GM19193 (cell line): ENCODE measurements around the gene LAMA3.

Experiments used
- POLR2A ChIP-seq: IDR thresholded peaks from 4 replicates; pipeline ENCODE4 v1.6.1; 2011; ENCODE audit not compliant: insufficient read depth, insufficient read length; ENCODE audit errors: extremely low read depth

The LAMA3 gene

DNA sequence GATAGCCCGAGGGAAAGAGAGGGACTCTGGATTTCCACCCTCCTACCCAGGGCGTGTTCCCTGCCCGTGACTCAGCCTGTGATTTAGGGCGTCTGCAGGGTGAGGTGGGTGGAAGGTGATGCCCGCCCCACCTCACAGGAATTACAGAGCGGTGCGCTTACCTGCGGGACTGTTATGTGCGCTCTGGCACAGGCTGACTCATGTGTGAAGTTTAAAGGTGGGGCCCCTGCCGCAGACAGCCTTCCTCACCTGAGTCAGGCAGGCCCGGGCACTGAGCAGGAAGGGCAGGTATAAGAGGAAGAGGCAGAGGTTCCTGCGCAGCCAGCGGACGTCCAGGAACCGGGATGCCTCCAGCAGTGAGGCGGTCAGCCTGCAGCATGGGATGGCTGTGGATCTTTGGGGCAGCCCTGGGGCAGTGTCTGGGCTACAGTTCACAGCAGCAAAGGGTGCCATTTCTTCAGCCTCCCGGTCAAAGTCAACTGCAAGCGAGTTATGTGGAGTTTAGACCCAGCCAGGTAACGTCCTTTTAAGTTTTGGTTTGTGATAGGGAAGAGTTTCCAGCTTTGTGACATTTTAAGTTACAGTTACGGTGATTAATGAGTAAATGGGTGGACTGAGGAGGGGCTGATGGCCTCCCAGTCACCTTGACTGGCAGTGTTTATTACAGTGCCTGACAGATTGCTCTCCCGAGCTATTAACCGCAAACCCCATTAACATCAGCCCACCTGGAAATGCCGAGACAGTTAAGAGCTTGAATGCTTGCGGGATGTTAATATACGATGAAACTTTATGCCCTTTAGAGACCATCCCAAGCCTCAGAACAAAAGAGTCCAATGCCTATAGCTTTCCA, 183.7 kb downstream of the LAMA3 start:
- no peak for TF ChIP-seq POLR2A

DNA sequence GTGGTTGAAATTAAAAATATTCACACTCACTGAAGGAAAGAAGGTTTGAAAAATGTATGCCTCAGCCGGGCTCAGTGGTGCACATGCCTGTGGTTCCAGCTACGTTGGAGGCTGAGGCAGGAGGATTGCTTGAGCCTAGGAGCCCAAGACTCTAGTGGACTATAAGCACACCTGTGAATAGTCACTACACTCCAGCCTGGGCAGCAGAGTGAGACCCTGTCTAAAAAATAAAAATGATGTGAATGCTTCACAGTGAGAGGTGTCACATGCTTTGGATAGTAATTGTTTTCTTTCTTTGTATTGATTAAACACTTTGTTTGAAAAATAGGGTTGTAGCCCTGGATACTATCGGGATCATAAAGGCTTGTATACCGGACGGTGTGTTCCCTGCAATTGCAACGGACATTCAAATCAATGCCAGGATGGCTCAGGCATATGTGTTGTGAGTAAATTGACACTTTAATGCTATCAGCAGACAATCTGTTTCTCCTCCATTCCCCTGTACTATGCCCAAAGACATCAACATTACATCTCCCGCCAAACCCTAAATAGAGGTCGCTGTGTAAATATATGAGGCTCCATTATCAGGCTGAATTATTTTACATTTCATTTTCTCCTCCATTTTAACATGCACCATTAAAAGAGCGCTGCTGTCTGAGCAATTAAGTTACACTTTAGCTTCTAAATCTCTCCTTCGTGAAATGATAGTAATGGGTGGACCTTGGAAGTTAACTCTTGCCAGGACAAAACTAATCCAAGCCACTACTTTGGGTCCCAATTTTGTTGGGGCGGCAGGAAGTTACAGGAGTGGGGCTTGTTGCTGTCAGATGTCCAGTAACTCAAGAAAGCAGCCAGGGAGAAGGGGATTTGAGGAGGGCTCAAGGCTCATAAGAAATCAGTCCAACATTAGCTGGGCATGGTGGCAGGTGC, 187.0 kb downstream of the LAMA3 start:
- TF ChIP-seq POLR2A: no peak

DNA sequence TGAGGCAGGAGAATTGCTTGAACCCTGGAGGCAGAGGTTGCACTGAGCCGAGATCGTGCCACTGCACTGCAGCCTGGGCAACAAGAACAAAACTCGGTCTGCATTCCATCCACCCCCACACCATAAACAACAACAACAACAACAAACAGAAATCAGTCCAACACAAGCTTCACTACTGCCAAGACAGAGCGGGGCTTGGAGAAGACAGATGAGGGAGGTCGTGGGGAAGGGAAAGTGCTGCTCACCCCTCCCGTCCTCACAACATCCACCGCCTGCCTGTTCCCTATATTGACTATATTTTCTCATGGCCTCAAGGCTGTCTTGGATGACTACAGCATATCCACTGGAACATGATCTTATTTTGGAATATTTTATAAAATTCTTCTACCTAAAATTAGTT, 187.7 kb downstream of the LAMA3 start:
- no peak for TF ChIP-seq POLR2A

DNA sequence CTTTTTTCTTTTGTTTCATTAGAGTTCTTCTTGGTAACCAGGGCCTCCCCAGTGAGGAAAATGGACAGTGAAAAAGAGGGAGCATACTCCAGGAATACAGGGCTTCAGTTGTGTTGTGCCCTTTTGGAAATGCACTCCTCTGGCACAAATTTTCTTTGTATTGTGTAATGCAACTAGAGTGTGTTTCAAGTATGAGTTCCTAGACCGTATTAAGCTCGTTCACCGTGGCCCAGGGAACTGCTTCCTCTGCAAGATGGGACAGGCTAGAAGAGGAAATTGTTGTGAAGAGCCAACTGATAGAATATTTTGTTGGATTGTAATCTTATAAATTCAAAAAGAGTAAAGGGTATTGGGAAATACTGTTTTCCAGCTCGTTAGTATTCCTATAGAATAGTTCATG, 188.1 kb downstream of the LAMA3 start:
- TF ChIP-seq POLR2A: no peak

DNA sequence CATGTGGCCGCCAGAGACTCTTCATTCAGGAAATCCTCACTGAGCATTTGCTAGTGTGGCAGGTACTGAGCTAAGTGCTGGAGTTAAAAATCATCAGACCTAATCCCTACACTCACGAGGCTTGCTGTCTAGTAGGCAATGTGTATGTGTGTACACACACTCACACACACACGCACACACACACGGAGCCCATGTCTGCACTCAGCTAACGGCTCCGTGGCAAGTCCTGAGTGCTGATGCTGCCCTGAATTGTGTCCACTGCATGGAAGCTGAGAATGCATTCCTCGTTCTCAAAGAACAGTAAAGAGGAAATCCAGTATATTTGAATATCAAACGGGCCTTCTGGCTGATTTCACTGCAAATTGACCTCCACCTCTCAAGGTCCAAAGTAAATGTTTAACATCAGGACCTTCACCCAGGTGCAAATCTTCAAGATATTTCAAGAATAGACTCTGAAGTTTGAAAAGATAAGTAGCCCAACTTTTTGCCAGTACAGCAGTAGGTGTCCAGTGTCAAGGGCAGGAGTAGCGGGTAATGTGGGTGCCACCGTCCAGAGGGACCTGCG, 189.2 kb downstream of the LAMA3 start:
- TF ChIP-seq POLR2A: no peak

DNA sequence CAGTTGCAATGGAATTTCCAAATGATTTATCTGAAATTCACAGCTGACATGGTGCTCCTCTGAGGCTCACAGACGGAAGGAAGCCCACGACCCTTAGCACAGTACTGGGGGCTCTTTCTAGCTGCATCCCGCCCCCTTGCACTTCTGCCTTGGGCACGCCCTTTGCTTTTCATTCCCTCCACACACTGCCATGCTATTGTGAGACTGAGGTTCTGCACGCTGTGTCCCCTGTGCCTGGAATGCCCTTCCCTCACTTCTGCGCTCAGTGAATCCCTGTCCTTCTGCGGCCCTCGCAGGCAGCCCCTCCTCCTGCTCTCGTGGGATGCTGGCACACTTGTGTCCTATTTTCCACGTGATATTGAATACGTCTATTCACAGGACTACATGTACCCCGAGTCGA, 189.9 kb downstream of the LAMA3 start:
- no peak for TF ChIP-seq POLR2A

DNA sequence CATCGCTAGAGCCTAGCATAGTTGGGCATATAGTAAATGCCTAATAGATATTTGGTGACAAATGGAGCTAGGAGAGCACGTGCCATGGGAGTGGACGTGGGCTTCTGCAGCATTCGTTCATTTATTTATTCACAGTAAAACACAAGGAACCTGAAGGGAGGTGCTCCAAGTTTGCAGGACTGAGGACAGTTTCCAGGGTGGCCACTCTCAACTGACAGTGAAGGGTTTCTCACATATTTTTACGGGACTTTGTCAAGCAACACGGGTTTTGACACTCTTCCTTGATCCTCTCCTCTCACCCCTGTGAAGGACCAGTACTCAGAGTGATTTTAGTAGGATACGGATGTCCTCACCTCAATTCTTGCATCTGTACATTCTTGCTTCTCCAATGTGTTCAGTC, 190.3 kb downstream of the LAMA3 start:
- no peak for TF ChIP-seq POLR2A

DNA sequence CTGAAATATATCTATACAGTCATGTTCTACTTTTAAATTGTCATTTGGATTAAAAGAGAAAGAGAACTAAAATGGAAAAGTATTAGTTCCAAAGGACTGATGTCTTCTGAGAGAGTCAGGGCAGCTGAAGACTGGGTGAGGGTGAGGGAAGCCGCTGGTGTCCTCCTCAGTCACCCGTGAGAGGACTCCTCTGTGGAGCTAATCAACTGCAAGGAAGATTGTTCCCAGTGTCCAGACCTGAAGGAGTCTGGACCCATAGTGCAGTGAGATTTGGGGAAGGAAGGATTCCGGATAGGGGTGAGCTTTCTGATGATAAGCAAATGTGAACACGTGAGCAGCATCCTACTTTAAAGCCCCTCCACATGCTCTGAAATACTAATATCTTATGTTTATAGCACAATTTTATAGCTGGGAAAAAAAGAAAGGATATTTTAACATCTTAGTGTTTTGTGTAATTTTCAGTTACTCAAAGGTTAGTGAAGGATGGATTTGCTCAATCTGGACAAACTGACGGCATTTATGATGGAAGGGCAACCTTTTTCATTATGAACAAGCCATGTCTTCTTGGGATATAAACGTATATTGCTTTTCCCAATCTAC, 190.8 kb downstream of the LAMA3 start:
- no peak for TF ChIP-seq POLR2A

DNA sequence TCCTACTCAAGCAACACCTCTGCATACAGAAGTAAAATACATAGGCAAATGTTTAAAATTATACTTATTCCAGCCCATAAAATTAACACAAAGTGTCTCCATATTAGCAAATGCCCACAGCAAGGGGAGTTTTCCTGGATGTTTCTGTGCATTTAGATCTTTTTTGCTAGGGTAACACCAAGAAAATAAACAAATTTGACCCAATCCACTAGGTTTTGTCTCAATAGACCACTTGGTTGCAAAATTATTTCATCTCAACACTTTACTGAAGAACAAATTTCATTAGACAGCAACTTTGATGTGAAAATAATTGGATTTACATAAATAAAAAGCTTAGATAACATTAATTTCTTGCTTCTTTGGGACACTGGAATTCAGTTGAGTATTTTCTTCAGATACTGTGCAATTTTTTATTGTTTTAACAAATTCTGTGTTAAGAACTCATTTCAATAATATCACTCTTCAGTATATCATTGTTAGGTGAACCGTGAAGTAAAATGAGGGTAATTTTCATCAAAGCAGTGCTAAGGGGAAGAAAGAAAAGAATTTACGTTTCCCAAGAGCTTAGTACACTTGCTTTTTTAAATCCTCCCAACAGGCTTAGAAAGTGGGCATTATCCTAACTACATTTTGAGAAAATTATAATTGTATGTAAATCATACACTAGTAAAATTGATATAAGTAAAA, 191.8 kb downstream of the LAMA3 start:
- no peak for TF ChIP-seq POLR2A

DNA sequence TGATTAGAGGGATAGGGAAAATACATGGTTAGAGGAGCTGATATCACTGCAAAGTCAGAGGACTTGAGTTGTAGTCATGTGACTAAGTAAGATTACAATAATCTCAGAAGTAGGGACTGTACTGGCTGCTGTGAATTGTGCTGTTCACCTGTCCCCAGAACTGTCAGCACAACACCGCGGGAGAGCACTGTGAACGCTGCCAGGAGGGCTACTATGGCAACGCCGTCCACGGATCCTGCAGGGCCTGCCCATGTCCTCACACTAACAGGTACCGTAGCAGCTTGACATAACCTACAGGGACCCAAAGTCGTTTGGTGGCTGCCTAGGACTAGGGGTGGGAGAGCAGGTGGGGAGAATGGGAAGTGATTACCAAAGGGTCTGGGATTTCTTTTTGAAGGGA, 192.5 kb downstream of the LAMA3 start:
- no peak for TF ChIP-seq POLR2A

DNA sequence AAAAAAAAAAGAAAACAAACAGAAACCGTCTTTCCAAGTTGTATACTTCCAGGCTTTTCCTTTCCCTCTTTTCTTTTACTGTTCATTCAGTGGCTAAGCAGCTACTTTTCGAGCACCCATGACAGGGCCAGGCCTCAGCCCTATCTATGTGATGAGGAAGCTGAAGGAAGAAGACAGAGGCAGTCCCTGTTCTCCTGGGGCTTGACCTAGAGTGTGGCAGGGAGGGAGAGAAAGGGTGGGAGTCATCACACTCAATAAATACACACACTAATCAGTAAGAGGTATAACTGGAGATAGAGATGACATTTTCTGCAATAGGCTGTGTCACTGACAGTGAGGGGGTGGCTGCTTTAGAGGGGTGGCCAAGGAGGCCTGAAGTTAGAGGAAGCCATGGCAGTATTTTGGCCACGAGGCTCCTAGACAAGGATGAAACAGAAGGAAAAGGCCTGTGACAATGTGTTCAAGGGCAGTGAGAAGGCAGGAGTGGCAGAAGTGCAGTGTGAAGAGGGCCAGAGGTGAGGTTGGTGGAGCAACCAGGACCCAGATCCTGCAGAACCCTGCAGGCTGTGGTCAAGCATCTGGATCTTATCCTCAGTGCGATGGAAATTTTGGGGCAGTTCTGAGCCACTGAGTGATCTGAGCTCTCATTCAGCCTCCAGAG, 193.5 kb downstream of the LAMA3 start:
- TF ChIP-seq POLR2A: no peak

DNA sequence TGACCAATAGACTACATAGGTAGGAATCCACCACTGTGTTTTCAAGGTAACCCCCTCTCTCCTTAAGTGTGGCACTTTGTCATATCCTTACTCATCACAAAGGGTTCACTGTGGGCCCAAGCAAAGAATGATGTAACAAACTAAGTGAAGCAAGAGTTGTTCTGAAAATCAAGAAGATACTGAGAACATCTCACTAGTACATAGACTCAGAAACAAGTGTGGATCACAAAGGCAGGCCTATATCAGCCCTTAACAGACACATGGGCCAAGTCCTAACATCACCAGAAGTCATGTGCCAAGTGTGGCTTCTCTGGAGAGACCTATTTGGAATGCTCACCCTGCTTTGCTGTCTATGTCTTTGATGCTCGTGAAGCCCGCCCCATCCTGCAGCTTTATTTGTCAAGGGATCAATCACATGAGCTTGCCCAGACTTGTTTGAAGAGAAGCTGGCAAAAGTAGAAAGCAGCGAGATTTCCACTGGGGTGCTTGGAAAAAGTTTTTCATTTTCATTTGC, 194.1 kb downstream of the LAMA3 start:
- TF ChIP-seq POLR2A: no peak

DNA sequence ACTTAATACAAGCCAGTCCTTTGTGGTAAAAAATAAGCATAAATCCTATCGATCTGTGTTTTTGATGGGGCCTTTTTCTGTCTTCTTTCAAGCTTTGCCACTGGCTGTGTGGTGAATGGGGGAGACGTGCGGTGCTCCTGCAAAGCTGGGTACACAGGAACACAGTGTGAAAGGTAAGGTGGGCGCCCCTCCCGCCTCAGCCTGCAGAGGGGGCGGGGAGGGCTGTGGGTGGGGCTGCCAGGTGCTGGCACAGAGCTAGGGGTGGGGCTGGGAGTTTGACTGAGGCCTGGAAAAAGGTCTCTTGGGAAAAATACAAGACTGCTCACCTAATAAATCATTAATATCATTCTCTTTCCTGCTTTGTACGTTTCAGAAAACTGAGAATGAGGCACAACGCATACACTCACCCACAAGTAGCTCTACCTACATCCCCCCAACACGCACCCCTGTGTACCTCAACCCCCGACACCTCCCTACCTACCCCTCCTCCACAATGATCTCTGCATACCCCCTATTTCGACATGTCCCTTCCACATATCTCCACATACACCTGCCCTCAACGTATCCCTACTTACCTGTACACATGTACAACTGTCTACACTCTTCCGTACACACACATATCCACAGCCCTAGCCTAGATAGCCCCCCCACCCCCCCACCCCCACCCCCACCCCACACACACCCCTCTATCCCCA, 195.6 kb downstream of the LAMA3 start:
- TF ChIP-seq POLR2A: no peak
